Measurements from ENCODE around the gene KANSL1. TPM values are rescaled to one million over a fixed set of nuclear protein-coding genes. Genes with fewer than 3 reads are reported as not detected.

KANSL1 gene
- total RNA-seq, 1 donor from 2014 or later = 78.5 TPM

DNA sequence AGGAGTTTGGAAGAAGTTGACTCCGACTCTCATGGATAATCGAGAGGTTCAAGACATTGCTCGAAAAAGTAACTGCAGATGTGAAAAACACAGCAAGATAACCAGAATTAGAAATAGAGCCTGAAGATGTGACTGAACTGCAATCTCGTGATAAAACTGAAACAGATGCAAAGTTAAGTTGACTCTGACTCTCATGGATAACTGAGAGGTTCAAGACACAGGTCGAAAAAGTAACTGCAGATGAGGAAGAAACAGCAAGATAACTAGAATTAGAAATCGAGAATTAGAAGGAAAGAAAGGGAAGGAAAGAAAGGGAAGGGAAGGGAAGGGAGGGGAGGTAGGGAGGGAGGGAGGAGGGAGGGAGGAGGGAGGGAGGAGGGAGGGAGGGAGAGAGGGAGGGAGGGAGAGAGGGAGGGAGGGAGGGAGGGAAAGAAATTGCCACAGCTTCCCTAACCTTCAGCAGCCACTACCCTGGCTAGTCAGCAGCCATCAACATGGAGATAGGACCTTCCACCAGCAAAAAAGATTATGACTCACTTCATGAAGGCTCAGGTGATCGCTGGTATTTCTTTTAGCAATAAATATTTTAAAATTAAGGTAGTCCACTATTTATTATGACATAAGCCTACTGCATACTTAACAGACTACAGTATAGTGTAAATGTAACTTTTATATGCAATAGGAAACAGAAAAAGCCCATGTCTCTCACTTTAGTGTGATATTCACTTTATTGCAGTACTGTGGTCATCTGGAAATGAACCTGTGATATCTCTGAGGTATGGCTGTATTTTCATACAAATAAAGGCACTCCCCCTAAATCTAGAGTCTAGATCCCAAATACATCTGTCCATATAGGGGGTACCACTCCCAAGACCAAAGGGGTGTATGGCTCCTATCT, 68.3 kb downstream of the KANSL1 start:
- H3K27ac ChIP-seq = no peak overlapping the region
- no peak for ATAC-seq
- no peaks in the 10 kb centered on the region for H3K9me3 ChIP-seq
- no peaks in the 10 kb centered on the region for H3K36me3 ChIP-seq
- TF ChIP-seq, protein P1, sequence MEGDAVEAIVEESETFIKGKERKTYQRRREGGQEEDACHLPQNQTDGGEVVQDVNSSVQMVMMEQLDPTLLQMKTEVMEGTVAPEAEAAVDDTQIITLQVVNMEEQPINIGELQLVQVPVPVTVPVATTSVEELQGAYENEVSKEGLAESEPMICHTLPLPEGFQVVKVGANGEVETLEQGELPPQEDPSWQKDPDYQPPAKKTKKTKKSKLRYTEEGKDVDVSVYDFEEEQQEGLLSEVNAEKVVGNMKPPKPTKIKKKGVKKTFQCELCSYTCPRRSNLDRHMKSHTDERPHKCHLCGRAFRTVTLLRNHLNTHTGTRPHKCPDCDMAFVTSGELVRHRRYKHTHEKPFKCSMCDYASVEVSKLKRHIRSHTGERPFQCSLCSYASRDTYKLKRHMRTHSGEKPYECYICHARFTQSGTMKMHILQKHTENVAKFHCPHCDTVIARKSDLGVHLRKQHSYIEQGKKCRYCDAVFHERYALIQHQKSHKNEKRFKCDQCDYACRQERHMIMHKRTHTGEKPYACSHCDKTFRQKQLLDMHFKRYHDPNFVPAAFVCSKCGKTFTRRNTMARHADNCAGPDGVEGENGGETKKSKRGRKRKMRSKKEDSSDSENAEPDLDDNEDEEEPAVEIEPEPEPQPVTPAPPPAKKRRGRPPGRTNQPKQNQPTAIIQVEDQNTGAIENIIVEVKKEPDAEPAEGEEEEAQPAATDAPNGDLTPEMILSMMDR (IDR thresholded peaks at IDR 0.05) = no peak
- DNase-seq = no peak
- intact Hi-C loops (cut with DNase I) = no loop called here
- no peak overlapping the region for H3K4me3 ChIP-seq
- no peaks in the 10 kb centered on the region for H3K27me3 ChIP-seq (ENCODE audit: low read depth)
- H3K4me1 ChIP-seq = peaks cover 78% of the 10 kb centered on the region

- DNase-seq = no peak
- peaks cover 72% of the 10 kb centered on the region for H3K4me1 ChIP-seq
These were observed 69.6 kb downstream of the KANSL1 start for GRCh38 chr17:46123607-46124006.

GRCh38 chr17:46122486-46122871, 70.8 kb downstream of the KANSL1 start:
- TF ChIP-seq, protein P1 (IDR thresholded peaks at IDR 0.05) = no peak
- intact Hi-C loops (cut with DNase I) = no loop called here
- ATAC-seq (no peak), DNase-seq (no peak)
- Histone ChIP-seq H3K27me3 (ENCODE audit: low read depth) (no peaks in the 10 kb centered on the region), H3K27ac (no peak overlapping the region), H3K4me1 (peaks cover 81% of the 10 kb centered on the region), H3K9me3 (no peaks in the 10 kb centered on the region), H3K36me3 (no peaks in the 10 kb centered on the region), H3K4me3 (no peak overlapping the region)

More at GRCh38 chr17:46123607-46124006, 69.6 kb downstream of the KANSL1 start:
- intact Hi-C loops (cut with DNase I) = no loop called here
- no peaks in the 10 kb centered on the region for H3K9me3 ChIP-seq
- H3K27ac ChIP-seq = no peak overlapping the region
- H3K4me3 ChIP-seq = no peak overlapping the region
- H3K36me3 ChIP-seq = no peaks in the 10 kb centered on the region
- ATAC-seq = no peak
- no peaks in the 10 kb centered on the region for H3K27me3 ChIP-seq (ENCODE audit: low read depth)
- TF ChIP-seq, protein P1 (IDR thresholded peaks at IDR 0.05) = no peak

DNA sequence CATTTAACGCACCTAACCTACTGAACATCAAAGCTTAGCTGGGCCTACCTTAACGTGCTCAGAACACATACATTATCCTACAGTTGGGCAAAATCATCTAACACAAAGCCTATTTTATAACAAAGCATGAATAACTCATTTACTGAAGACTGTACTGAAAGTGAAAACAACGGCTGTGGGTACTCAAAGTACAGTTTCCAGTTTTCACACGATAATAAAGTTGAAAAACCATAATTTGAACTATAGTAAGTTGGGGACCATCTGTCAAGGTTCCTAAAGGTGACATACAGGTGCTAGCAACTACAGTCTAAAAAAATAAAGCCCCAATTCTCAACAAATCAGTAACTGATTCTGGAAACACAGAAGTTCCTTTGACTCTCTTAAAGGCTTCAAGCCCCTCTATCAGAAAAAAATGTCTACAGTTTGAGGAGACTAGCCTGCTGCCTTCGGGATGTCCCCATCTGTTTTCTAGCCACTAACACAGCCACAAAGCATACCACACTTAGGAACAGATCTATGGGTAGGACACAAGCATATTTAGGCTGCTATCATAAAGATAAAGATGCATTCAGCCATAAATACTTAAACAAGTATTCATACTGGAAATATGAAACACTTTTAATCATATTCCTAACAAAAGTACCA, 71.3 kb downstream of the KANSL1 start:
- no peak for ATAC-seq
- intact Hi-C loops (cut with DNase I) = no loop called here

GRCh38 chr17:46121165-46121764, 72.0 kb downstream of the KANSL1 start:
- intact Hi-C loops (cut with DNase I) = no loop called here
- H3K27ac ChIP-seq = no peak overlapping the region
- TF ChIP-seq, protein P1 (IDR thresholded peaks at IDR 0.05) = no peak
- H3K4me3 ChIP-seq = no peak overlapping the region
- no peaks in the 10 kb centered on the region for H3K36me3 ChIP-seq
- ATAC-seq (no peak), DNase-seq (no peak)
- H3K27me3 ChIP-seq (ENCODE audit: low read depth) = no peaks in the 10 kb centered on the region
- no peaks in the 10 kb centered on the region for H3K9me3 ChIP-seq
- peaks cover 77% of the 10 kb centered on the region for H3K4me1 ChIP-seq

More for the DNA sequence above, 71.3 kb downstream of the KANSL1 start:
- Histone ChIP-seq H3K4me1 (peaks cover 84% of the 10 kb centered on the region), H3K27me3 (ENCODE audit: low read depth) (no peaks in the 10 kb centered on the region), H3K36me3 (no peaks in the 10 kb centered on the region), H3K27ac (no peak overlapping the region), H3K4me3 (no peak overlapping the region), H3K9me3 (no peaks in the 10 kb centered on the region)
- DNase-seq = no peak
- TF ChIP-seq, protein P1 (IDR thresholded peaks at IDR 0.05) = no peak
